K562 (cell line): ENCODE data around the gene TGM3. TPM values are rescaled to one million over a fixed set of nuclear protein-coding genes. Genes with fewer than 3 reads are reported as not detected.

Source experiments
- ATAC-seq: fragments of 200-7000 bp; cut with Tn5 transposase; 3 replicates; pipeline ENCODE4 v1.9.1; 2020; ENCODE audit warnings: moderate library complexity
- BruUV-seq: library from RNA; stranded (reverse); fragments of 400-500 nt; replicated peaks from 2 replicates; lab custom pipeline; 2021; lab: Mats Ljungman, UMichigan
- CTCF ChIA-PET: fragments of 300-600 bp; formaldehyde crosslinking; extraction: SDS; loops from one replicate; lab custom pipeline; 2021; ENCODE audit warnings: low intra/inter-chr PET ratio; lab: Yijun Ruan, JAX
- POLR2A ChIA-PET: fragments of 300-600, 350-650 bp; sonication (Branson Sonifier 250); formaldehyde crosslinking; extraction: SDS; loops from one replicate; lab custom pipeline; 2021; ENCODE audit warnings: antibody characterized with exemption, inconsistent platforms; lab: Yijun Ruan, JAX
- DNase-seq, 4 experiments: peaks; one replicate each; pipeline versions ENCODE4 v3.0.0 to v3.0.0-alpha.2; 2011 to 2018; ENCODE audit warnings: low spot score in 3 of 4, mixed read lengths in 3 of 4; ENCODE audit errors: extremely low read depth in 1 of 4
- FAIRE-seq: peaks from 2 replicates; lab custom pipeline; 2011; peaks lifted over from hg19 to GRCh38; lab: Jason Lieb, UNC
- H2AFZ ChIP-seq: 2 replicates; pipeline ENCODE4 v1.6.0; 2011; ENCODE audit warnings: low read depth, low read length, control low read depth, inconsistent platforms
- H3K27ac ChIP-seq: fragments of 200-600 bp; 3 replicates; pipeline ENCODE4 v1.8.0; 2011; ENCODE audit warnings: low read depth, mild to moderate bottlenecking, control low read depth, inconsistent platforms, low read length, moderate library complexity, mixed read lengths; ENCODE audit errors: extremely low read depth
- H3K27me3 ChIP-seq, 2 experiments: fragments of 300-600 bp in 1 of 2; 2 replicates in 1 of 2; 3 replicates in 1 of 2; pipeline versions ENCODE4 v1.6.0 to v1.8.0; 2011; ENCODE audit warnings: inconsistent platforms in 2 of 2, low read length in 2 of 2, mild to moderate bottlenecking in 1 of 2, mixed read lengths in 1 of 2, moderate library complexity in 1 of 2; ENCODE audit not compliant: control insufficient read depth in 2 of 2, insufficient read depth in 2 of 2
- H3K36me3 ChIP-seq: fragments of 300-600 bp; 3 replicates; pipeline ENCODE4 v1.8.0; 2011; ENCODE audit warnings: mild to moderate bottlenecking, low read length, inconsistent platforms; ENCODE audit not compliant: control insufficient read depth, insufficient read depth
- H3K4me1 ChIP-seq, 2 experiments: fragments of 200-600 bp in 1 of 2; replicated peaks in 1 of 2; 2 replicates in 1 of 2; 3 replicates in 1 of 2; pipeline versions ENCODE4 v1.5.1 to v1.8.0; 2011; ENCODE audit warnings: inconsistent platforms in 2 of 2, low read length in 2 of 2, mild to moderate bottlenecking in 1 of 2, mixed read lengths in 1 of 2, moderate library complexity in 1 of 2; ENCODE audit not compliant: control insufficient read depth in 2 of 2, insufficient read depth in 2 of 2
- H3K4me2 ChIP-seq: 2 replicates; pipeline ENCODE4 v1.6.1; 2011; ENCODE audit warnings: low read length, control low read depth, inconsistent platforms, mixed read lengths; ENCODE audit not compliant: insufficient read depth
- H3K4me3 ChIP-seq: fragments of 200-600 bp; sonication (generic), shearing (Covaris generic); 2 replicates; pipeline ENCODE4 v1.5.1; 2016; ENCODE audit warnings: control low read depth, inconsistent platforms
- H3K79me2 ChIP-seq: fragments of 200-600 bp; 3 replicates; pipeline ENCODE4 v1.8.0; 2011; ENCODE audit warnings: low read length, inconsistent platforms; ENCODE audit not compliant: control insufficient read depth, insufficient read depth
- H3K9ac ChIP-seq, 2 experiments: 2 replicates each; pipeline versions ENCODE4 v1.6.0 to v1.6.1; 2011; ENCODE audit warnings: low read depth in 2 of 2, low read length in 2 of 2, control low read depth in 1 of 2, inconsistent platforms in 1 of 2, mild to moderate bottlenecking in 1 of 2, mixed read lengths in 1 of 2; ENCODE audit not compliant: insufficient read depth in 1 of 2
- H3K9me1 ChIP-seq: one replicate; pipeline ENCODE4 v1.6.0; 2011; ENCODE audit warnings: inconsistent platforms, mild to moderate bottlenecking, low read length, moderate library complexity; ENCODE audit not compliant: control insufficient read depth, insufficient read depth
- H3K9me3 ChIP-seq: replicated peaks from 2 replicates; pipeline ENCODE4 v1.5.1; 2011; ENCODE audit warnings: low read depth, low read length, inconsistent platforms; ENCODE audit not compliant: control insufficient read depth, insufficient read depth
- H4K20me1 ChIP-seq: replicated peaks from 2 replicates; pipeline ENCODE4 v1.6.1; 2011; ENCODE audit warnings: low read length, inconsistent platforms, mixed read lengths; ENCODE audit not compliant: control insufficient read depth, insufficient read depth
- JUND ChIP-seq, 2 experiments: IDR thresholded peaks; 2 replicates in 1 of 2; 3 replicates in 1 of 2; pipeline ENCODE4 v1.6.1; 2011; ENCODE audit warnings: borderline replicate concordance in 2 of 2, low read depth in 2 of 2, low read length in 2 of 2, improper control_type of control experiment in 1 of 2, missing biosample characterization in 1 of 2, missing genetic modification characterization in 1 of 2, missing genetic modification reagents in 1 of 2
- PYGO2 ChIP-seq: fragments of 450-650 bp; IDR thresholded peaks from 2 replicates; pipeline ENCODE4 v1.6.1; 2016; ENCODE audit warnings: mild to moderate bottlenecking, missing genetic modification characterization, moderate library complexity, missing compliant biosample characterization
- SIRT6 ChIP-seq: IDR thresholded peaks from one replicate; pipeline ENCODE4 v1.6.1; 2012; ENCODE audit warnings: low read depth, mild to moderate bottlenecking, control low read depth, inconsistent platforms, low read length, moderate library complexity
- SMAD2 ChIP-seq: fragments of 150-350 bp; IDR thresholded peaks from 2 replicates; pipeline ENCODE4 v1.6.1; 2014; ENCODE audit warnings: low read depth, mild to moderate bottlenecking, low read length
- ZNF644 ChIP-seq: fragments of 200-800 bp; sonication (Bioruptor generic); IDR thresholded peaks from 2 replicates; pipeline ENCODE4 v1.6.1; 2016; ENCODE audit warnings: low read depth, missing genetic modification characterization, missing compliant biosample characterization
- WGBS: fragments of 100-300 bp; shearing (Covaris generic); methylation state at CpG from one replicate; pipeline ENCODE4 v1.1.6; 2016; ENCODE audit warnings: low coverage, mixed read lengths; ENCODE audit not compliant: insufficient coverage; ENCODE audit errors: missing lambda C conversion rate; 5-methylcytosine and 5-hydroxymethylcytosine counted together
- in situ Hi-C: fragments of 300-500 bp; cut with MboI; formaldehyde crosslinking; loops from 4 replicates; pipeline ENCODE4 v1.15.0; 2018; ENCODE audit warnings: inconsistent platforms, mixed read lengths
- intact Hi-C: fragments of 100-400 bp; cut with micrococcal nuclease; formaldehyde crosslinking; loops from 2 replicates; pipeline ENCODE4 v1.14.2; 2022
- polyA plus RNA-seq, 8 experiments: library from polyadenylated mRNA; depleted of rRNA in 4 of 8; stranded (reverse) in 5 of 8; unstranded in 3 of 8; fragments of >200 nt; fragmentation: Nextera tagmentation in 2 of 8; fragmentation: Illumina TruSeq in 1 of 8; extraction: Ambion mirVana in 2 of 8; extraction: Trizol in 1 of 8; gene quantifications; 2 replicates each; pipeline versions ENCODE4 v1.2.1 to v1.2.3, GENCODE V29; 2011 to 2014; ENCODE audit warnings: inconsistent platforms in 1 of 8, missing spikeins in 1 of 8
- total RNA-seq, 7 experiments: library from RNA; depleted of rRNA in 6 of 7; stranded (reverse); fragments of >200 nt in 6 of 7; fragmentation: Illumina TruSeq in 2 of 7; extraction: Trizol in 2 of 7; gene quantifications; 2 replicates each; pipeline versions ENCODE4 v1.2.1 to v1.2.3, GENCODE V29; 2011 to 2021; ENCODE audit warnings: low replicate concordance in 1 of 7
- TF ChIP-seq, protein P1 (sequence below): sonication (generic); IDR thresholded peaks from 2 replicates; pipeline ENCODE4 v1.6.1; 2016
- TF ChIP-seq, protein P2 (sequence below): sonication (generic); formaldehyde crosslinking; IDR thresholded peaks from 2 replicates; pipeline ENCODE4 v1.8.1; 2023; ENCODE audit warnings: mild to moderate bottlenecking, missing genetic modification reagents
- TF ChIP-seq, protein P3 (sequence below): fragments of 250-450 bp; sonication (Bioruptor Pico); IDR thresholded peaks from 2 replicates; pipeline ENCODE4 v1.8.0; 2022; ENCODE audit warnings: moderate library complexity, mild to moderate bottlenecking, inconsistent platforms
- TF ChIP-seq, protein P4 (sequence below): fragments of 450-650 bp; IDR thresholded peaks from 2 replicates; pipeline ENCODE4 v1.6.1; 2014; ENCODE audit warnings: low read depth, mild to moderate bottlenecking, moderate library complexity, borderline replicate concordance
- TF ChIP-seq, protein P5 (sequence below): sonication (generic); formaldehyde crosslinking; IDR thresholded peaks from 2 replicates; pipeline ENCODE4 v1.8.1; 2023; ENCODE audit warnings: mild to moderate bottlenecking, missing genetic modification reagents

Gene TGM3
- total and polyA plus RNA-seq, 9 of the 15 experiments (the other 6 are each of a cell fraction or from before 2014, with no cell fraction given), result not detected

DNA sequence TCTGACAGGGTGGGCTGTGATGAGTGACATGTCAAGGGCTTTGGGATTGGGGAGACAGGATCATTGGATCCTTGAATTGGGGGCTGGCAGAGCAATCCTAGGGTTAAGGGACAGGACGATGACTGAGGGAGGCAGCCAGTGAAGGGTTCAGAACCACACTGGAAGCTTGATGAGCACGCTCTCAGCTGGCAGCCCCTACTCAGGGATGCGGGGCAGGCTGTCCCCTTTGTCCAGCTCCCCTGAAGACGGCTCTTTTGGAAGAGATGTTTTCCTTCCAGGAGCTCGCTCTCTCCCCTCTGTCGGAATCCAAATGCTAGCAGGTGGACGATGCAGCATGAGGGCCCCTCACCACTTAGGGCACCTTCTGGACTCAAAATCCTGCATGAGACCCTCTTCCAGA lies 8.4 kb downstream of the TGM3 start:
- peaks cover 0 to 7% of the 10 kb centered on the region in 2 experiments; a peak in 1 of 5 replicates for H3K27me3 ChIP-seq
- H3K4me1 ChIP-seq, result peaks cover 0 to 9% of the 10 kb centered on the region in 2 experiments; a peak in 3 of 5 replicates
- H2AFZ ChIP-seq, result no peak overlapping the region
- POLR2A ChIA-PET, result interaction anchor here (2.3 kb wide), 1 partner anchor 10 kb away, joined by 5 read pairs; no protein-coding TSS in a partner anchor
- intact Hi-C loops, result loop anchor here (5.0 kb wide), 1 partner anchor 43 kb away; no protein-coding TSS in a partner anchor
- no peak overlapping the region for H3K4me3 ChIP-seq
- H3K9ac ChIP-seq, result no peak overlapping the region
- no peaks in the 10 kb centered on the region for H3K9me3 ChIP-seq
- H3K9me1 ChIP-seq, result no peaks in the 10 kb centered on the region
- CTCF ChIA-PET, result no interaction called here
- H3K79me2 ChIP-seq, result no peaks in the 10 kb centered on the region
- no peak for FAIRE-seq
- 9% methylated on average over 5 of the region's 7 CpGs for WGBS
- BruUV-seq, result no TSS peak
- DNase-seq, result no peak
- H4K20me1 ChIP-seq, result no peaks in the 10 kb centered on the region
- no peak overlapping the region for H3K27ac ChIP-seq
- ATAC-seq, result no peak
- H3K4me2 ChIP-seq, result no peak overlapping the region
- no peaks in the 10 kb centered on the region for H3K36me3 ChIP-seq
- in situ Hi-C loops, result no loop called here
- TF ChIP-seq, protein P1, sequence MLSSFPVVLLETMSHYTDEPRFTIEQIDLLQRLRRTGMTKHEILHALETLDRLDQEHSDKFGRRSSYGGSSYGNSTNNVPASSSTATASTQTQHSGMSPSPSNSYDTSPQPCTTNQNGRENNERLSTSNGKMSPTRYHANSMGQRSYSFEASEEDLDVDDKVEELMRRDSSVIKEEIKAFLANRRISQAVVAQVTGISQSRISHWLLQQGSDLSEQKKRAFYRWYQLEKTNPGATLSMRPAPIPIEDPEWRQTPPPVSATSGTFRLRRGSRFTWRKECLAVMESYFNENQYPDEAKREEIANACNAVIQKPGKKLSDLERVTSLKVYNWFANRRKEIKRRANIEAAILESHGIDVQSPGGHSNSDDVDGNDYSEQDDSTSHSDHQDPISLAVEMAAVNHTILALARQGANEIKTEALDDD, result no peak
- no peak for TF ChIP-seq PYGO2 (tag)
- TF ChIP-seq, protein P2, sequence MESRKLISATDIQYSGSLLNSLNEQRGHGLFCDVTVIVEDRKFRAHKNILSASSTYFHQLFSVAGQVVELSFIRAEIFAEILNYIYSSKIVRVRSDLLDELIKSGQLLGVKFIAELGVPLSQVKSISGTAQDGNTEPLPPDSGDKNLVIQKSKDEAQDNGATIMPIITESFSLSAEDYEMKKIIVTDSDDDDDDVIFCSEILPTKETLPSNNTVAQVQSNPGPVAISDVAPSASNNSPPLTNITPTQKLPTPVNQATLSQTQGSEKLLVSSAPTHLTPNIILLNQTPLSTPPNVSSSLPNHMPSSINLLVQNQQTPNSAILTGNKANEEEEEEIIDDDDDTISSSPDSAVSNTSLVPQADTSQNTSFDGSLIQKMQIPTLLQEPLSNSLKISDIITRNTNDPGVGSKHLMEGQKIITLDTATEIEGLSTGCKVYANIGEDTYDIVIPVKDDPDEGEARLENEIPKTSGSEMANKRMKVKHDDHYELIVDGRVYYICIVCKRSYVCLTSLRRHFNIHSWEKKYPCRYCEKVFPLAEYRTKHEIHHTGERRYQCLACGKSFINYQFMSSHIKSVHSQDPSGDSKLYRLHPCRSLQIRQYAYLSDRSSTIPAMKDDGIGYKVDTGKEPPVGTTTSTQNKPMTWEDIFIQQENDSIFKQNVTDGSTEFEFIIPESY, result no peak
- TF ChIP-seq, protein P3, sequence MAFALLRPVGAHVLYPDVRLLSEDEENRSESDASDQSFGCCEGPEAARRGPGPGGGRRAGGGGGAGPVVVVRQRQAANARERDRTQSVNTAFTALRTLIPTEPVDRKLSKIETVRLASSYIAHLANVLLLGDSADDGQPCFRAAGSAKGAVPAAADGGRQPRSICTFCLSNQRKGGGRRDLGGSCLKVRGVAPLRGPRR (CRISPR knock-in tag), result no peak
- TF ChIP-seq JUND (IDR thresholded peaks at IDR 0.05; ENCODE audit: borderline replicate concordance, low read depth, low read length), result no peak
- TF ChIP-seq JUND (tag; IDR thresholded peaks at IDR 0.05; ENCODE audit: borderline replicate concordance, low read depth, low read length), result no peak
- TF ChIP-seq SMAD2, result no peak
- TF ChIP-seq, protein P4, sequence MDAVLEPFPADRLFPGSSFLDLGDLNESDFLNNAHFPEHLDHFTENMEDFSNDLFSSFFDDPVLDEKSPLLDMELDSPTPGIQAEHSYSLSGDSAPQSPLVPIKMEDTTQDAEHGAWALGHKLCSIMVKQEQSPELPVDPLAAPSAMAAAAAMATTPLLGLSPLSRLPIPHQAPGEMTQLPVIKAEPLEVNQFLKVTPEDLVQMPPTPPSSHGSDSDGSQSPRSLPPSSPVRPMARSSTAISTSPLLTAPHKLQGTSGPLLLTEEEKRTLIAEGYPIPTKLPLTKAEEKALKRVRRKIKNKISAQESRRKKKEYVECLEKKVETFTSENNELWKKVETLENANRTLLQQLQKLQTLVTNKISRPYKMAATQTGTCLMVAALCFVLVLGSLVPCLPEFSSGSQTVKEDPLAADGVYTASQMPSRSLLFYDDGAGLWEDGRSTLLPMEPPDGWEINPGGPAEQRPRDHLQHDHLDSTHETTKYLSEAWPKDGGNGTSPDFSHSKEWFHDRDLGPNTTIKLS, result no peak
- TF ChIP-seq, protein P5, sequence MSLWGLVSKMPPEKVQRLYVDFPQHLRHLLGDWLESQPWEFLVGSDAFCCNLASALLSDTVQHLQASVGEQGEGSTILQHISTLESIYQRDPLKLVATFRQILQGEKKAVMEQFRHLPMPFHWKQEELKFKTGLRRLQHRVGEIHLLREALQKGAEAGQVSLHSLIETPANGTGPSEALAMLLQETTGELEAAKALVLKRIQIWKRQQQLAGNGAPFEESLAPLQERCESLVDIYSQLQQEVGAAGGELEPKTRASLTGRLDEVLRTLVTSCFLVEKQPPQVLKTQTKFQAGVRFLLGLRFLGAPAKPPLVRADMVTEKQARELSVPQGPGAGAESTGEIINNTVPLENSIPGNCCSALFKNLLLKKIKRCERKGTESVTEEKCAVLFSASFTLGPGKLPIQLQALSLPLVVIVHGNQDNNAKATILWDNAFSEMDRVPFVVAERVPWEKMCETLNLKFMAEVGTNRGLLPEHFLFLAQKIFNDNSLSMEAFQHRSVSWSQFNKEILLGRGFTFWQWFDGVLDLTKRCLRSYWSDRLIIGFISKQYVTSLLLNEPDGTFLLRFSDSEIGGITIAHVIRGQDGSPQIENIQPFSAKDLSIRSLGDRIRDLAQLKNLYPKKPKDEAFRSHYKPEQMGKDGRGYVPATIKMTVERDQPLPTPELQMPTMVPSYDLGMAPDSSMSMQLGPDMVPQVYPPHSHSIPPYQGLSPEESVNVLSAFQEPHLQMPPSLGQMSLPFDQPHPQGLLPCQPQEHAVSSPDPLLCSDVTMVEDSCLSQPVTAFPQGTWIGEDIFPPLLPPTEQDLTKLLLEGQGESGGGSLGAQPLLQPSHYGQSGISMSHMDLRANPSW, result no peak
- no peak for TF ChIP-seq ZNF644 (tag)
- no peak for TF ChIP-seq SIRT6
